ENCODE data around the gene HSP90B1.

HSP90B1 gene

DNA sequence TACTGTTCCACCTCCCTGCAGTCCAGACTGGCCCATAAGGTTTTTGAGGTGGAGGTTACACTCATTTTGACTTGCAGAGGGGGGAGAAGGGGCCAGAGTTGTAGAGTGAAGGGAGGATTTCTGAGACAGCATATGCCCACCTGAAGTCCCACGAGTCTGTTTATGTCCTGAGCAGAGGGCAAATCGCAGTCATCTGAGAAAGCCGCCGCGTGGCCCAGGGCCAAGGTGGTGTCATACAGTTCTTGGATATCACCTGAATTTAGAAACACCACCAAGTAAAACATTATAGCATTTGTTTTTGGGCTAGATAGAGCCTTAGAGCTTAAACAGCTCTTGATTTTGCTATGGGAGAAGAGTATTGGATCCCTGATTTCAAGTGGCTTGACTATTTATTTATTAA is 66.4 kb downstream of the HSP90B1 start:
- TF ChIP-seq, protein P1, sequence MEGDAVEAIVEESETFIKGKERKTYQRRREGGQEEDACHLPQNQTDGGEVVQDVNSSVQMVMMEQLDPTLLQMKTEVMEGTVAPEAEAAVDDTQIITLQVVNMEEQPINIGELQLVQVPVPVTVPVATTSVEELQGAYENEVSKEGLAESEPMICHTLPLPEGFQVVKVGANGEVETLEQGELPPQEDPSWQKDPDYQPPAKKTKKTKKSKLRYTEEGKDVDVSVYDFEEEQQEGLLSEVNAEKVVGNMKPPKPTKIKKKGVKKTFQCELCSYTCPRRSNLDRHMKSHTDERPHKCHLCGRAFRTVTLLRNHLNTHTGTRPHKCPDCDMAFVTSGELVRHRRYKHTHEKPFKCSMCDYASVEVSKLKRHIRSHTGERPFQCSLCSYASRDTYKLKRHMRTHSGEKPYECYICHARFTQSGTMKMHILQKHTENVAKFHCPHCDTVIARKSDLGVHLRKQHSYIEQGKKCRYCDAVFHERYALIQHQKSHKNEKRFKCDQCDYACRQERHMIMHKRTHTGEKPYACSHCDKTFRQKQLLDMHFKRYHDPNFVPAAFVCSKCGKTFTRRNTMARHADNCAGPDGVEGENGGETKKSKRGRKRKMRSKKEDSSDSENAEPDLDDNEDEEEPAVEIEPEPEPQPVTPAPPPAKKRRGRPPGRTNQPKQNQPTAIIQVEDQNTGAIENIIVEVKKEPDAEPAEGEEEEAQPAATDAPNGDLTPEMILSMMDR (conservative IDR thresholded peaks at IDR 0.05; ENCODE audit: low read depth, low read length): no peak
- no peak overlapping the region for H3K4me3 ChIP-seq (ENCODE audit: low read length)

DNA sequence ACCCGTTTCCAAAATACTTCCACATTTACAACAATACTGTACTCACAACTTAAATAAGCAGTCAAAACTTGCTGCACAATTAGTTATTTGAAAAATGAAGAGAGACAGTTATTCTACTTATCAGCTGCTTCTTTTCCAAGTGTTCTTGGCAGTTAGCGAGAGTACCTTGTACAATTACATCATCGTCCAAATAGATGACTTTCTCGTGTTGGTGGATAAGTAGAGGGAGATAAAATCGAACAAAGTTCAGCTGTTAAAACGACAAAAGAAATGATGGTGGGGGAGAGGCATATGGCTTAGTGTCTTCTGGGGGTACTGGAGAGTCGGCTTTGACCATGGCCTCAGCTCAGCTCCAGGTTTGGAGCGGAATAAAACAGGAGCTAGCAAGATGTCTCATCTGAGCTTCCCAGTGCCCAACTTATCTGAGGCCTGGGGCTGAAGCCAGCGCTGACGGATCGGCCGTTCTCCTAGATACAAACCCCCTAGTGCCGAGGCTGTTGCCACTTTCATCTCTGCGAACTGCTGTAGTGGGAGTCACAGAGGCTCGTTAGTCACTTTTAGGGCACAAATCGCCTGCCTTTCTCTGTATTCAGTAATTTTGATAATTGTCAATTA is 67.2 kb downstream of the HSP90B1 start:
- DNase-seq (ENCODE audit: low read depth): no peak
- TF ChIP-seq, protein P1 (conservative IDR thresholded peaks at IDR 0.05; ENCODE audit: low read depth, low read length): no peak
- no peak overlapping the region for H3K4me3 ChIP-seq (ENCODE audit: low read length)

More for the DNA sequence above, 66.4 kb downstream of the HSP90B1 start:
- no peak for DNase-seq (ENCODE audit: low read depth)
